HepG2 (cell line): ENCODE results near the gene FSTL1. TPM values are rescaled to one million over a fixed set of nuclear protein-coding genes. Genes with fewer than 3 reads are reported as not detected.

ENCODE experiments used
- ATAC-seq: fragments of 200-7000 bp; cut with Tn5 transposase; 3 replicates; pipeline ENCODE4 v1.9.1; 2020; ENCODE audit warnings: mild to moderate bottlenecking, moderate library complexity
- BruUV-seq: library from RNA; stranded (reverse); fragments of 400-500 nt; replicated peaks from 2 replicates; lab custom pipeline; 2021; lab: Mats Ljungman, UMichigan
- CTCF ChIA-PET: fragments of 300-600 bp; formaldehyde crosslinking; extraction: SDS; loops from one replicate; lab custom pipeline; 2021; ENCODE audit warnings: low total read pairs, inconsistent platforms, low intra/inter-chr PET ratio; lab: Yijun Ruan, JAX
- POLR2A ChIA-PET: fragments of 350-600 bp; sonication (Branson Sonifier 250); formaldehyde crosslinking; loops from one replicate; lab custom pipeline; 2020; ENCODE audit warnings: antibody characterized with exemption, inconsistent platforms; lab: Yijun Ruan, JAX
- DNase-seq: peaks from one replicate; pipeline ENCODE4 v3.0.0-alpha.2; 2015; ENCODE audit warnings: low spot score
- FAIRE-seq: peaks from 3 replicates; lab custom pipeline; 2011; peaks lifted over from hg19 to GRCh38; lab: Jason Lieb, UNC
- H2AFZ ChIP-seq: one replicate; pipeline ENCODE4 v1.6.1; 2011; ENCODE audit warnings: low read length, inconsistent platforms
- H3K27ac ChIP-seq: fragments of 300-600 bp; 3 replicates; pipeline ENCODE4 v1.8.0; 2011; ENCODE audit warnings: mixed run types, mild to moderate bottlenecking, mixed read lengths, low read length, inconsistent platforms; ENCODE audit not compliant: insufficient read depth; ENCODE audit errors: extremely low read length
- H3K27me3 ChIP-seq, 2 experiments: fragments of 200-600 bp in 1 of 2; 2 replicates in 1 of 2; 3 replicates in 1 of 2; pipeline versions ENCODE4 v1.6.0 to v1.8.0; 2011; ENCODE audit warnings: low read length in 2 of 2, mild to moderate bottlenecking in 2 of 2, moderate library complexity in 2 of 2, inconsistent platforms in 1 of 2; ENCODE audit not compliant: insufficient read depth in 2 of 2, control insufficient read depth in 1 of 2
- H3K36me3 ChIP-seq, 2 experiments: fragments of 200-600 bp in 1 of 2; replicated peaks in 1 of 2; 2 replicates in 1 of 2; 3 replicates in 1 of 2; pipeline versions ENCODE4 v1.5.1 to v1.8.0; 2011; ENCODE audit warnings: low read length in 2 of 2, inconsistent platforms in 1 of 2; ENCODE audit not compliant: insufficient read depth in 2 of 2, control insufficient read depth in 1 of 2
- H3K4me1 ChIP-seq: 2 replicates; pipeline ENCODE4 v1.5.1; 2012; ENCODE audit warnings: low read length, inconsistent platforms; ENCODE audit not compliant: insufficient read depth
- H3K4me2 ChIP-seq: 2 replicates; pipeline ENCODE4 v1.6.0; 2011; ENCODE audit warnings: low read depth, low read length, inconsistent platforms
- H3K4me3 ChIP-seq, 3 experiments: fragments of 200-600 bp in 1 of 3; sonication (generic), shearing (Covaris generic) in 1 of 3; replicated peaks in 1 of 3; 2 replicates each; pipeline ENCODE4 v1.5.1; 2011 to 2016; ENCODE audit warnings: low read length in 3 of 3, inconsistent platforms in 2 of 3, low read depth in 2 of 3, mild to moderate bottlenecking in 2 of 3, control low read depth in 1 of 3, mixed read lengths in 1 of 3; ENCODE audit not compliant: insufficient read depth in 1 of 3
- H3K79me2 ChIP-seq: one replicate; pipeline ENCODE4 v1.6.1; 2011; ENCODE audit warnings: low read length, inconsistent platforms; ENCODE audit not compliant: insufficient read depth
- H3K9ac ChIP-seq: 2 replicates; pipeline ENCODE4 v1.6.0; 2011; ENCODE audit warnings: mild to moderate bottlenecking, low read depth, low read length, inconsistent platforms; ENCODE audit not compliant: insufficient read depth
- H3K9me3 ChIP-seq: 2 replicates; pipeline ENCODE4 v1.5.1; 2012; ENCODE audit warnings: mild to moderate bottlenecking, low read length
- H4K20me1 ChIP-seq: 2 replicates; pipeline ENCODE4 v1.6.0; 2011; ENCODE audit warnings: inconsistent platforms, mild to moderate bottlenecking, low read length, moderate library complexity; ENCODE audit not compliant: insufficient read depth
- MAFK ChIP-seq, 2 experiments: IDR thresholded peaks in 1 of 2; conservative IDR thresholded peaks in 1 of 2; 2 replicates each; pipeline ENCODE4 v1.6.1; 2011; ENCODE audit warnings: improper control_type of control experiment in 2 of 2, low read length in 2 of 2
- PLRG1 ChIP-seq: fragments of 450-650 bp; conservative IDR thresholded peaks from 2 replicates; pipeline ENCODE4 v1.6.1; 2016
- SRSF4 ChIP-seq: fragments of 200-400 bp; formaldehyde crosslinking; IDR thresholded peaks from one replicate; pipeline ENCODE4 v1.6.1; 2018; ENCODE audit warnings: mild to moderate bottlenecking, low read depth, low read length, moderate library complexity; ENCODE audit not compliant: poor library complexity, severe bottlenecking
- ZNF20 ChIP-seq: sonication (generic); formaldehyde crosslinking; IDR thresholded peaks from 2 replicates; pipeline ENCODE4 v1.4.0; 2020; ENCODE audit warnings: mild to moderate bottlenecking, moderate library complexity, missing genetic modification reagents
- ZNF660 ChIP-seq: sonication (generic); formaldehyde crosslinking; IDR thresholded peaks from 2 replicates; pipeline ENCODE4 v1.5.1; 2020; ENCODE audit warnings: mild to moderate bottlenecking, low read depth, missing genetic modification reagents, borderline replicate concordance
- WGBS: methylation state at CpG from one replicate; pipeline ENCODE4 v1.1.6; 2017; ENCODE audit warnings: low lambda C conversion rate; 5-methylcytosine and 5-hydroxymethylcytosine counted together
- in situ Hi-C: cut with HindIII; loops from 2 replicates; pipeline ENCODE4 v1.10.0; 2017; ENCODE audit warnings: low pct_unique_long_range_greater_than_20kb; ENCODE audit not compliant: extremely low pct_ligation_motif_present
- intact Hi-C: fragments of 100-400 bp; cut with micrococcal nuclease; formaldehyde crosslinking; loops from one replicate; pipeline ENCODE4 v1.10.0; 2022; ENCODE audit not compliant: unreplicated experiment
- polyA plus RNA-seq, 8 experiments: library from polyadenylated mRNA; depleted of rRNA in 3 of 8; stranded (reverse) in 7 of 8; unstranded in 1 of 8; fragments of >200 nt; fragmentation: Illumina TruSeq in 4 of 8; extraction: Trizol in 4 of 8; gene quantifications; 2 replicates each; pipeline versions ENCODE4 v1.2.1 to v1.2.3, GENCODE V29; 2011 to 2016; ENCODE audit warnings: low read depth in 4 of 8, missing spikeins in 1 of 8, mixed read lengths in 1 of 8; ENCODE audit not compliant: insufficient read depth in 1 of 8
- total RNA-seq, 5 experiments: library from RNA; depleted of rRNA; stranded (reverse); fragments of >200 nt; fragmentation: Illumina TruSeq; extraction: Trizol; gene quantifications; 2 replicates each; pipeline ENCODE4 v1.2.3, GENCODE V29; 2016; ENCODE audit warnings: low read depth in 1 of 5
- TF ChIP-seq, protein P1 (sequence below): sonication (generic); formaldehyde crosslinking; IDR thresholded peaks from 2 replicates; pipeline ENCODE4 v1.4.0; 2020; ENCODE audit warnings: missing genetic modification reagents

Gene FSTL1
- total and polyA plus RNA-seq, 2 of the 13 experiments (the other 11 are each of a cell fraction or from before 2014, with no cell fraction given): 0.07 to 0.29 TPM

DNA sequence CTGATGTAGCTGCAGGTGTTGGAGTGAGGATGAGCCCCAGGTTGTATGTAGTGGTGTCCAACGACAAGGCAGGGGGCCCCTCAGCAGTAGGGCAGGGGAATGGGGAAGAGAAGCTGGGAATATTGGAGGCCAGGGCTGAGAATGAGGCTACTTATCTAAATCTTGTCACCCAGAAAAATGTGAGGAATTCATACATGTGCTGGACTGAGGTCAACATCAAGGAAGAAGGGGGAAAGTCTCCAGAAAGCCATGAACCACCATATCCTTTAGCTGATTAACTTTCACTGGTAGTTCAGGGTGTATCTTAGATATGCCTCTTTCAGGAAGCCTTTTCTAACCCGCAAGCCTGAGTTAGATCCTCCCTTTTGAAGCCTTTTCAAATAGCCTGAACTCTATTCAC, 22.6 kb upstream of the FSTL1 start:
- DNase-seq (no peak), ATAC-seq (no peak), FAIRE-seq (no peak)
- BruUV-seq: no TSS peak
- Histone ChIP-seq H3K4me3 (no peak overlapping the region), H2AFZ (no peak overlapping the region), H3K36me3 (no peaks in the 10 kb centered on the region), H4K20me1 (no peaks in the 10 kb centered on the region), H3K79me2 (no peaks in the 10 kb centered on the region), H3K9me3 (no peaks in the 10 kb centered on the region), H3K4me2 (no peak overlapping the region), H3K27ac (no peak overlapping the region), H3K9ac (no peak overlapping the region), H3K4me1 (no peaks in the 10 kb centered on the region), H3K27me3 (peaks cover 1 to 14% of the 10 kb centered on the region in 2 experiments; a peak in 3 of 5 replicates)
- in situ Hi-C loops (no loop called here), intact Hi-C loops (no loop called here)
- WGBS: 10% methylated on average over 2 of the region's 2 CpGs
- CTCF ChIA-PET: no interaction called here
- POLR2A ChIA-PET: no interaction called here
- no peak for TF ChIP-seq ZNF660
- TF ChIP-seq, all 625 proteins: peak for 0

DNA sequence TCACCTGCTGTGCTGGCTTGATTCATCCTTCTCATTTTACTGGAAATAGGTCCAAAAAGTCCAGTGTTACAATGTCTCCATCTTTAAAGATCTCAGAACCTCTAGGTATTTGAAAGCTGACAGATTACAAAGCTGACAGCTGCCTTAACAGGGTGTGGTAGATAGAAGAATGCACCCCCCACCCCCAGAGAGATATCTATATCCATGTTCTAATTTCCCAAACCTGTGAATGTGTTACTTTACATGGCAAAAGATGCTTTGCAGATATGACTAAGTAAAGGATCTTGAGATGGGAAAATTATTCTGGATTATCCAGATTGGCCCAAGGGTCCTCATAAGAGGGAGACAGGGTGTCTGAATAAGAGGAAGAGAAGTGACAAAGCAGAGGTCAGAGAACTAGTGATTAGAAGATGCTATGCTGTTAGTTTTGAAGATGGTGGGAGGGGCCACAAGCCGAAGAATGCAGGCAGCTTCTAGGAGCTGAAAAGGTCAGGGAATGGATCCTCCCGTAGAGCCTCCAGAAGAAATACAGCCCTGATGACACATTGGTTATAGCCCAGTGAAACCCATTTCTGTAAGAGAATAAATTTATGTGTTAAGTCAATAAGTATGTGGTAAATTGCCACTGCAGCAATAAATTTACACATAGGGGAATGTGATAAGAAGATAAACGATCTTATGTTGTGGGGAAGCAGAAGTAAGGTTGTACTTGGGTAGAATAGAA, 21.5 kb upstream of the FSTL1 start:
- in situ Hi-C loops: no loop called here
- intact Hi-C loops: no loop called here
- H3K4me2 ChIP-seq: no peak overlapping the region
- H2AFZ ChIP-seq: no peak overlapping the region
- BruUV-seq: no TSS peak
- no peak for TF ChIP-seq SRSF4
- TF ChIP-seq, protein P1, sequence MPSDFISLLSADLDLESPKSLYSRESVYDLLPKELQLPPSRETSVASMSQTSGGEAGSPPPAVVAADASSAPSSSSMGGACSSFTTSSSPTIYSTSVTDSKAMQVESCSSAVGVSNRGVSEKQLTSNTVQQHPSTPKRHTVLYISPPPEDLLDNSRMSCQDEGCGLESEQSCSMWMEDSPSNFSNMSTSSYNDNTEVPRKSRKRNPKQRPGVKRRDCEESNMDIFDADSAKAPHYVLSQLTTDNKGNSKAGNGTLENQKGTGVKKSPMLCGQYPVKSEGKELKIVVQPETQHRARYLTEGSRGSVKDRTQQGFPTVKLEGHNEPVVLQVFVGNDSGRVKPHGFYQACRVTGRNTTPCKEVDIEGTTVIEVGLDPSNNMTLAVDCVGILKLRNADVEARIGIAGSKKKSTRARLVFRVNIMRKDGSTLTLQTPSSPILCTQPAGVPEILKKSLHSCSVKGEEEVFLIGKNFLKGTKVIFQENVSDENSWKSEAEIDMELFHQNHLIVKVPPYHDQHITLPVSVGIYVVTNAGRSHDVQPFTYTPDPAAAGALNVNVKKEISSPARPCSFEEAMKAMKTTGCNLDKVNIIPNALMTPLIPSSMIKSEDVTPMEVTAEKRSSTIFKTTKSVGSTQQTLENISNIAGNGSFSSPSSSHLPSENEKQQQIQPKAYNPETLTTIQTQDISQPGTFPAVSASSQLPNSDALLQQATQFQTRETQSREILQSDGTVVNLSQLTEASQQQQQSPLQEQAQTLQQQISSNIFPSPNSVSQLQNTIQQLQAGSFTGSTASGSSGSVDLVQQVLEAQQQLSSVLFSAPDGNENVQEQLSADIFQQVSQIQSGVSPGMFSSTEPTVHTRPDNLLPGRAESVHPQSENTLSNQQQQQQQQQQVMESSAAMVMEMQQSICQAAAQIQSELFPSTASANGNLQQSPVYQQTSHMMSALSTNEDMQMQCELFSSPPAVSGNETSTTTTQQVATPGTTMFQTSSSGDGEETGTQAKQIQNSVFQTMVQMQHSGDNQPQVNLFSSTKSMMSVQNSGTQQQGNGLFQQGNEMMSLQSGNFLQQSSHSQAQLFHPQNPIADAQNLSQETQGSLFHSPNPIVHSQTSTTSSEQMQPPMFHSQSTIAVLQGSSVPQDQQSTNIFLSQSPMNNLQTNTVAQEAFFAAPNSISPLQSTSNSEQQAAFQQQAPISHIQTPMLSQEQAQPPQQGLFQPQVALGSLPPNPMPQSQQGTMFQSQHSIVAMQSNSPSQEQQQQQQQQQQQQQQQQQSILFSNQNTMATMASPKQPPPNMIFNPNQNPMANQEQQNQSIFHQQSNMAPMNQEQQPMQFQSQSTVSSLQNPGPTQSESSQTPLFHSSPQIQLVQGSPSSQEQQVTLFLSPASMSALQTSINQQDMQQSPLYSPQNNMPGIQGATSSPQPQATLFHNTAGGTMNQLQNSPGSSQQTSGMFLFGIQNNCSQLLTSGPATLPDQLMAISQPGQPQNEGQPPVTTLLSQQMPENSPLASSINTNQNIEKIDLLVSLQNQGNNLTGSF (CRISPR knock-in tag): no peak
- peak in 1 of 2 experiments; percentile 24; a peak in 1 of 4 replicates for TF ChIP-seq MAFK (conservative IDR thresholded peaks at IDR 0.05 in 1 of 2, IDR thresholded peaks at IDR 0.05 in 1 of 2; ENCODE audit: low read length in 2 of 2)
- no peak for TF ChIP-seq PLRG1
- TF ChIP-seq ZNF20: no peak
- TF ChIP-seq, all 625 proteins: peak for 1
- no peak overlapping the region for H3K27ac ChIP-seq
- peaks cover 1 to 15% of the 10 kb centered on the region in 2 experiments; a peak in 3 of 5 replicates for H3K27me3 ChIP-seq
- ChIA-PET CTCF (no interaction called here), POLR2A (no interaction called here)
- no peak for ATAC-seq
- WGBS: 25% methylated on average over 3 of the region's 3 CpGs
- H3K4me3 ChIP-seq: no peak overlapping the region
- no peaks in the 10 kb centered on the region for H4K20me1 ChIP-seq
- H3K36me3 ChIP-seq: no peaks in the 10 kb centered on the region
- no peaks in the 10 kb centered on the region for H3K9me3 ChIP-seq
- no peaks in the 10 kb centered on the region for H3K79me2 ChIP-seq
- no peak for DNase-seq
- H3K9ac ChIP-seq: no peak overlapping the region
- H3K4me1 ChIP-seq: no peaks in the 10 kb centered on the region
- FAIRE-seq: no peak
